Measurements from ENCODE around the gene SPATA31C1. TPM values are rescaled to one million over a fixed set of nuclear protein-coding genes. Genes with fewer than 3 reads are reported as not detected.

The SPATA31C1 gene
- total RNA-seq, 1 donor from 2014 or later: not detected

DNA sequence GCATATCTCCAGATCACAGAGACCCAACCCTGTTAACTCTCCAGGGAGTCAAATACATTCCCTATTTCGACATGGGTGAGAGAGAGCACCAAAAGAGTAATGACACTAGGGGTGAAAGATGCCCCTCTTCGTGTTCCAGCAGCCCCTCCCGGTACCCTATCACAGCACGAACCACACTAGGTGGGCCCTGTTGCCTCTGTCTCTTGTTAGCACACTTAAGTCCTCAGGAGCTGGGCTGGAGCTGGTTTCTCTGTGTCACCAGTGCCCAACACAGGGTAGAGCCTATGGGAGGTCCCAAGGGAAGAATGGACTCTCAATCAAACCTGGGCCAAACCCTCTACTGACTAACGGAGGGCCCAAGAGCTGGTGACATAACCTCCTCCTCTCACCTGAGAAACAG is 55.4 kb downstream of the SPATA31C1 start:
- ATAC-seq (no peak), DNase-seq (ENCODE audit: low spot score) (no peak)
- intact Hi-C loops (cut with DNase I): no loop called here

Other genes starting within 250 kb of the SPATA31C1 start
- 162 TPM for gene CTSL, start 191.8 kb upstream of the SPATA31C1 start, total RNA-seq
- not detected for gene SPATA31E1, start 35.1 kb upstream of the SPATA31C1 start, total RNA-seq
- 9.0 TPM for gene CDK20, start 56.6 kb downstream of the SPATA31C1 start, total RNA-seq
- gene SPATA31C2, start 220.5 kb downstream of the SPATA31C1 start, total RNA-seq: not detected

Measured in sciatic nerve (tissue), 2 donors.